HG03442 (cell line): ENCODE measurements around the gene CEP63.
"Not testable (repeated sequence)": the region's sequence is repeated elsewhere in the genome, so short reads cannot be mapped to it uniquely, and the experiment has no call there.

ENCODE experiments used
- ATAC-seq: cut with Tn5 transposase; IDR thresholded peaks from one replicate; pipeline ENCODE4 v1.9.1; 2021; ENCODE audit warnings: mild to moderate bottlenecking, moderate library complexity; ENCODE audit not compliant: unreplicated experiment

CEP63 gene

DNA sequence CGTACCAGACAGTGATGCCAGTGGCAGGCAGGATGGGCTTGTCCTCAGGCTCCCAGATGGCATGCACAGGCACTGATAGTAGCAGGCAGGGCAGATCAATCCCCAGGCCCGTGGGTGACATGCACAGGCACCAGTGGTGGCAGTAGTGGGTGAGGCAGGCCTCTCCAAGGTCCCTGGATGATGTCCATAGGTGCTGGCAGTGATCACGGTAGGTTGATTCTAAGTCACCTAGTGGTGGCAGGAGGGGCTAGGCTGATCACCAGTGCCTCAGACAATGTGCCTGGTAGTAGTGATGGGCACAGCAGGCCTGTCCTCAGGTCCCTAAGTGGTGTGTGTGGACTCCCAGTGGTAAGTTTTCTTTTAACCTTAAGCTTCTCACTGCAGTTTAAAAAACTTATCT lies 19.6 kb downstream of the CEP63 start:
- no peak for ATAC-seq

DNA sequence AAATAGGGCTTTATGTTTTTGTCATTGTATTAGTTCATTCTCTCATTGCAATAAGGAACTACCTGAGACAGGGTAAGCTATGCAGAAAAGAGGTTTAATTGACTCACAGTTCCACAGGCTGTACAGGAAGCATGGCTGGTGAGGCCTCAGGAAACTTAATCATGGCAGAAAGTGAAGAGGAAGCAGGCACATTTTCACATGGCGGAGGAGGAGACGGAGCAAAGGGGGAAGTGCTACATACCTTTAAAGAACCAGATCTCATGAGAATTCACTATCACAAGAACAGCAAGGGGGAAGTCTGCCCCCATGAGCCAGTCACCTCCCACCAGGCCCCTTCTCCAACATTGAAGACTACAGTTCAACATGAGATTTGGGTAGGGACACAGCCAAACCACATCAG lies 25.6 kb downstream of the CEP63 start:
- no peak for ATAC-seq

DNA sequence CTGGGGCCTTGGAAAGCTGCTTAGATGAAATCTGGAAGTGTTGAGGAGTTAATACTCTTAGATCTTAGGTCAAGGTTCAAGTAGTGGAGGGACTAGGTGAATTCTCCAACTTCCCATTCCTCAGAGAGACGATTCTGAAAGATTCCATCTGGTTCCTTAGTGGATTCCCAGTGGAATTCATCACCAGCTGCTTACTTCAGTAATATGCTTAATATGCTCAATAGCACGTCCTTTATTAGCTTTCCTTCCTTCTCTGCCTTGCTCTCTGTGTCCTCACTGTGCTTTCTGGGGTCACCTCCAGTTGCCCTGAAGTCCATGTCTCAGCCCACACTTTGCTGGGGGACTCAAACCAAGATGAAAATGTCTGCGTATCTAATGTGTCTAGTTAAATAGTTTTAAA lies 31.0 kb downstream of the CEP63 start:
- no peak for ATAC-seq

DNA sequence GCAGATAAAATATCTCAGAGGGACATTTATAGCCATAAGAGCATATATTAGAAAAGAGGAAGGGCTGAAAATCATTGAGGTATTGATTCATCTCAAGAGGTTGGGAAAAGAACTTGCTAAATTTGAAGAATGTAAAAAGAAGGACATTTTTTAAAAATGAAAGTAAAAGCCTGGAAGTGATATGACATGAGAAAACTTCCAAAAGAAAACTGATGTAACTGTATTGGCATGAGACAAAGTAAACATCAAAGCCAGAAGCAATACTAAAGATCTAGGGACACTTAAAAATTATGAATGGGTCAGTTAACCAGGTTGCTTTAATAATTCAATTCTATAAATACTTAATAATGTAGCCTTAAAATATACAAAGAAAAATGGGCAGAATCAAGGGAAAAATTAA lies 31.9 kb downstream of the CEP63 start:
- no peak for ATAC-seq

DNA sequence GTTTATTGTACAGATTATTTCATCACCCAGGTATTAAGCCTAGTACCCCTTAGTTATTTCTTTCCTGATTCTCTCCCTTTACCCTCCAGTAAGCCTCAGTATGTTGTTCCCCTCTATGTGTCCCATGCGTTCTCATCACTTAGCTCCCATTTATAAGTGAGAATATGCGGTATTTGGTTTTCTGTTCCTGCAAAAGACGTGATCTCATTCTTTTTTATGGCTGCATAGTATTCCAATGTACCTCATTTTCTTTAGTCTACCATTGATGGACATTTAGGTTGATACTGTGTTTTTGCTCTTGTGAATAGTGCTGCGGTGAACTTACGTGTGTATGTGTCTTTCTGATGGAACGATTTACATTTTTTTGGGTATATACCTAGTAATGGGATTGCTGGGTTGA lies 36.7 kb downstream of the CEP63 start:
- no peak for ATAC-seq

DNA sequence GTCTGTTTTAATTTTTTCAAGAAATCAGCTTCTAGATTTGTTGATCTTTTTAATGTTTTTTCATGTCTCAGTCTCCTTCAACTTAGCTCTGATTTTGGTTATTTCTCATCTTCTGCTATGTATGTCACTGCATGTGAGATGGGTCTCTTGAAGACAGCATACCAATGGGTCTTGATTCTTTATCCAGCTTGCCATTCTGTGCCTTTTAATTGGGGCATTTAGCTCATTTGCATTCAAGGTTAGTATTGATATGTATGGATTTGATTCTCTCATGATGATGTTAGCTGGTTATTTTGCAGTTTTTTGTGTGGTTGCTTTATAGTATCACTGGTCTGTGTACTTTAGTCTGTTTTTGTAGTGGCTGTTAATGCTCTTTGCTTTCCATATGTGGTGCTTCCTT lies 39.4 kb downstream of the CEP63 start:
- ATAC-seq: no peak

DNA sequence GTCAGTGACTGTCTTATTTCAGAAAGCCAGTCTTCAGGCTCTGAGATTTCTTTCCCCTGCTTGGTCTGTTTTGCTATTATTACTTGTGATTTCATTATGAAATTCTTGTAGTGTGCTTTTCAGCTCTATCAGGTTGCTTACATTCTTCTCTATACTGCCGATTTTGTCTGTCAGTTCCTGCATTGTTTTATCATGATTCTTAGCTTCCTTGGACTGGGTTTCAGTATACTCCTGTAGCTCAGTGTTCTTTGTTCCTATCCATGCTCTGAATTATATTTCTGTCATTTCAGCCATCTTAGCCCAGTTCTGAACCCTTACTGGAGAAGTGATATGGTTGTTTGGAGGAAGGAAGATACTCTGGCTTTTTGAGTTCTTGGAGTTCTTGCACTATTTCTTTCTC lies 40.5 kb downstream of the CEP63 start:
- ATAC-seq: no peak

DNA sequence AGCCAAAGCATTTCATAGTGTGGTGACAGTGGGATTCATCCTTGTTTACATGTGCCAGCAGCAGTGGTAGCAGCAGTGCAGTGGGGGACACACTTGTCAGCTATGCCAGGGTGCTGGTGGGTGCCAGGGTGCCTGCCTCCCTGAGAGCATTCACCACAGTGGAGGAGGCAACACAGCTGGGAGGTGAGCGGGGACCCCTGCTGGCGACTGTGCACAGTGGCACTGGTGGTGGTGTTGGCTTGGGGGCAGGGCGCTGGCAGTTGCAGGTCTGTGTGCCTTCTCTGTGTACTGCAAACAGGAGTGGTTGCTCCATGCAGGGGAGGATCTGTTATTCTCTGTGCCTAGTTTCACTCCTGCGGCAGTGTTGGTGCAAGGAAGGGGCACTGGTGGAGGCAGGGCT lies 41.2 kb downstream of the CEP63 start:
- ATAC-seq: no peak

DNA sequence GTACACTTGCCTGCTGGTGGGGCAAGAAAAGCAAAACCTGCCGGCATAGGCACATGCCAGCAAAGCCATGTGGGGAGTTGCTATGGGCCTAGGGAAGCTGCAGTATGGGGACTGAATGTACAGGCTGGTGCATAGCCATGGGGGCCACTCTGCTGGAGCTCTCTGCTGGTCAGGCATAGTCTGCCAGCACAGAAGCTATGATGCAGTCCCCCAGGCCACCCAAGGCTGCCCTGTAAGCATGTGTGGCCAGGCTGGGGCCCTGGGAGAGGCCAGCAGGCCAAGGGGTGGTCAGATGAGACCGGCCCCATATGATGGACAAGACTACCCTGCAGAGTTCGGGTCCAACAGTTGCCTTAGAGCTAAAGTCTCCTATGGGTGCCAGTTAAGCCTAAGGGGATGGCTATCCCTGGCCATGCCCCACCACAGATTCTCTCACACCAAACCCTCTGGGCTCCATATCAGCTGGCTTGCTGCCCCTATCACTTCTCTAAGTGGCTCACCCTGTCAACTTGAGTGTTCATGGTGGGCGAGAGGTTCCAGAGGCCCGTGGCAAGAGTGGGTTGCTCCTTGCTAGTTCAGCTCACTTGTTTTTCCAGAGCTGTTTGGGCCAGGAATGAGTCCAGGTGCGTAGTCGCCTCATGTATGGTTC lies 41.8 kb downstream of the CEP63 start:
- no peak for ATAC-seq

DNA sequence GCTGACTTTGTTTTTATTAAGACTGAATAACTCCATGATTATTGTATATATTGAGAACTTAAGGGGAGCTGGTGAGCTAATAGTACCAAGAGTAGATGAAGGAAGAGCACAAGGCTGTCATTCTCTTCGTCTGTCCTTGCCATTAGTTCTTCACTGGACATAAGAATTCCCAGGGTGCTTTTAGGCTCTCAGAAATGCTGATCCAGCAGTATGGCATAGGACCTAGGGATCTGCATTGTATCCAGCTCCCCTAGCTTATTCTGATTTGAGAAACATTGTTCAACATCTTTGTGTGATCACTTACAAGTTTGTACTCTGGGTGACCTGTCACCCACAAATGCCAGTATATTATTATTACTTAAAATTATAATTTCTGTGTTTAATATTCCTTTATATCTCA lies 47.6 kb downstream of the CEP63 start:
- no peak for ATAC-seq

DNA sequence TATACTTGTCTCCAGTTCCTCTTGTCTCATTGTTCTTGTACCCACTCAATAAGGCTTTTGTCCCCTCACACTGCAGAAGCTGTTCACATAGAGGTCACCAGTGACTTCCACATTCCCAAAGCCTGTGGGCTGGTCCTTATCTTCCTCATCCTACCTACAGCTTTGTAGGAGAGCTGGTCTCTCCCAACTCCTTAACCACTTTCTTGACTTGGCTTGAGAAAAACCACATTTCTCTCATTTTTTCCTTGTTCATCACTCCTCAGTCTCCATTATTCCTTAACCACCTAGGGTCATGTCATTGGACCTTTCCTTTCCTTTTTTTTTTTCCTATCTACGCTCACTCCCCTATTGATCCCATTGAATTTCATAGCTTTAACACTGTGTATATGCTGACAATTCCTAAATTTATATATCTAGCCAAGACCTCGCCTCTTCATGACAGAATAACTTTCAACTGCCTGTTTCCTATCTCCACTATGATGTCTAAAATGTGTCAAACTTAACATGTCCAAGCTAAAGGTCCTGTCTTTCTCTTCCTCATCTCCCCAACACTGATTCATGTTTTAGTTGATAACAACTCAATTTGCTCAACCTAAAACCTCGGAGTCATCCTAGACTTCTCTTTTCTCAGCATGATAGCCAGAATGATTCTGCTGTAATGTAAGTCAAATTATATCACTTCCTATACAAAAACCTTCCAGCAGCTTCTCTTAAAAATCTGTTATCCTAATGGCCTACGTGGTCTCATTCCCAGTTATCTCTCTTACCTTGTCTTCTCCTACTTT lies 49.5 kb downstream of the CEP63 start:
- ATAC-seq: no peak

DNA sequence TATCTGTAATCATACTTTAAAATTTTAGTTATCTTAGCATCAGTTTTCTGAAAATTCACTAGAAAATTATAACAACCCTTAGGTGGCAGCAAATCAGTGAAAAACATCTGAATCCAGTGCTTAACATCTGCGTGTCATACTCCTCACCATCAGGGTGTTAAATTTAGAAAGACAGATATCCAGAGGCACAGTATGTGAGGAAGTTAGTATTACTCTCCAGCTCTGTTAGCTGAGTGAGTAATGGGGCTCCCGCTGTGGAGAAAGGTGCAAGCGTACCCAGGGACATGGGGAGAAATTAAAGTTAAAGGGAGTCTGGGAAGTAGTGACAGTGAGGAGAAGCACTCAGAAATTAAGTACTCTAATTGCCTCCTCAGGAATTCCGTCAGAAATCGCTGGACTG lies 50.9 kb downstream of the CEP63 start:
- ATAC-seq: no peak

DNA sequence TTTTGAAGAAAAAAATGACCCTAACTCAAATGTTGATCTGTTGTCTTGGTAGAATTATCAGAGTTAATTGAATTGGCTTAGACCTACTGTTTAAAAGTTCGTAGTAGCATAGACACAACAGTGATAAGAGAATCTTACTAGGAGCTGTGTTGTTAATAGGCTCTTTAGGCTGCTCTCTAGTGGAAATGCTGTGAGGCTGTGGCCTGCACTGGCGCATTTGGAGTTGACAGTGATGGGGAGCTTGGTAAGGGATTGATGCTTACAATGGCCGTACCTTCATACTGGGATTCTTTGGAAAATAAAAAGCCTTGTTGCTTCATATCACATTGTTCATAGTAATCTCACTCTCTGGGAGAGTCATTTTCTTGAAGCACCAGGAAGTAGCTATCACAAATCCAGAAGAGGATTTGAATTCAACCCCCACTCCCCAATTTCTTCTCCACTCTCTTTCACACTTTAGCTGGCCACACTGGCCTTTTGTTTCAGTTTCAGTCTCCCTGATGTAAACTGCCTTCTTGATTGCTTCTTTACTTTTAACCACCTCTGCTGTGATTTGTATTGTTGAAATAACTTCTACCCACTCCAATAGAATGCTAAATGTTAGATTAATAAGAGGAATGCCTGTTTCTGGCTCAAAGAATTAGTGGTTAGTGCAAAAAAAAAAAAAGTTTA lies 56.6 kb downstream of the CEP63 start:
- no peak for ATAC-seq

DNA sequence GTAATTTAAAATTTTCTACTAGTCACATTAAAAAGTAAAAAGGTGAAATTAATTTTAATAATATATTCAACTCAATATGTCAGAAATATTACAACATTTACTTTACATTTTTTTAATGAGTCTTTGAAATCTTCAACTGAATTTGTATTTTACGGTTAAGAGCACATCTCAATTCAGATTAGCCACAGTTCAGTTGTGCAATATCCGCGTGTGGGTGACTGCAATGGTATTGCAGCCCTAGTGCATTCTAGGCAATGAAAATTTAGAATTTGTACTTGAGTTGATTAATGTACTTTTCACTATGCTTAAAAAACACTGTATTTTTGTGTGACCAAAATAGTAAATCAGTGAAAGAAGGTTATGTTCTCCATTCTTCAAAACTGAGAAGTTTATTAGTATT lies 57.3 kb downstream of the CEP63 start:
- ATAC-seq: no peak

DNA sequence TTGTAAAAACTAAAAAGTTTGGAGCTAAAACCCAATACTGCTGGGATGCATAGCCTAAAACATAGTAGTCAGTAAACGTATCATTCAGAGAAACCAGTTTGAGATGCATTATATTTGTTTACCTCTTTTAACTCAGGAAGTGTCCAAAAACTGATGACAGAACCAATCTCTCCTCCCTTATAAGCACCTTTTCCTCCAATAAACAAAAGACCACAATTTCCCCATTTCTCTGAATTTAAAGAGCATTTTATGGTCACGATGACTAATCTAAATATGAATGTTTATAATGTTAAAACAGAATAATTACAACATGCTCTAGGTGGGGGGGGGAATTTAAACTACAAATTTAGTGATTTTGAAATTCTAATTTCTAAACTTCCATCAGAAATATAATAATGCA lies 58.5 kb downstream of the CEP63 start:
- no peak for ATAC-seq

DNA sequence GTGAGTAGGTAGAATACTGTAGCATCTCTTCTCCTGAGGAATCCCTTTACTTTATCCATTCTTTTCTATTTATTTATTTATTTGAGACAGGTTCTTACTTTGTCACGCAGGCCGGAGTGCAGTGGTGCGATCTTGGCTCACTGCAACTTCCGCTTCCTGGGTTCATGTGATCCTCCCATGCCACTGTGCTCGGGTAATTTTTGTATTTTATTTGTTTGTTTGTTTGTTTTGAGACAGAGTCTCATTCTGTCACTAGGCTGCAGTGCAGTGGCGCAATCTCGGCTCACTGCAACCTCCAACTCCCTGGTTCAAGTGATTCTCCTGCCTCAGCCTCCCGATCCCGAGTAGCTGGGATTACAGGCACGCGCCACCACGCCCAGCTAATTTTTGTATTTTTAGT lies 58.9 kb downstream of the CEP63 start:
- ATAC-seq: not testable (repeated sequence)

DNA sequence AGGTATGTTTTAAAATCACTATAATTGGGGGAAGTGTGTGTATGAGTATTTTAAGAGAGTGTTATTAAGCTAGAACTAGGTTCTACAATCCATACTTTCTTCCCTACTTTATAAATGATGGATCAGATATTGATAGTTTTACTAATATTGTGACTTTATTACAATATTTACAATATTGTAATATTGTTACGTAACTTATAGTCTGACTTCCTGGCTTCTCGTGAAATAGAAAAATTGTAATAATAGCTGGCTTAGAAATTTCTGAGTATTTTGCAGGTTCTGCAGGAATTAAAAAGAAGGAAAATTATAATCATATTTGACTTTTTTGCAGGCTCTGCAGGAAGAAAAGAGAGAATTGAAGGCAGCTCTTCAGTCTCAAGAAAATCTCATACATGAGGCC lies 60.0 kb downstream of the CEP63 start:
- no peak for ATAC-seq

DNA sequence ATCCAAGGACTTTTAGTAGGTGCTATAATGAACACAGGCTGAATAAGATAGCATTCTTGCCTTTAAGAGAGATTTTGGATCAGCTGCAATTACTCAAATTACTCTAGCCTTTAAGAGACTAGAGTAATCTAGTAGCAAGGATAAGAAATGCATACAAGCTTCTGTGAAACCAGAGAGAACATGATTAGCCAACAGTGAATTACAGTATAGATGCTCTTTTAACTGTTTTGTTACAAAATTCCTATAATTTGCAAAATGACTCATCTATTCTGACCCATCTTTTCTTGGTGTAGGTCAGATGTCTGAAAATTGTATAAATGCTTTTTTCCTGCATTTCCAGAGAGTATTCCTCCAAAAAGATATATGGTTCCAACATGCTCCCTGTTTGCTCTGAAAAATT lies 66.9 kb downstream of the CEP63 start:
- no peak for ATAC-seq

DNA sequence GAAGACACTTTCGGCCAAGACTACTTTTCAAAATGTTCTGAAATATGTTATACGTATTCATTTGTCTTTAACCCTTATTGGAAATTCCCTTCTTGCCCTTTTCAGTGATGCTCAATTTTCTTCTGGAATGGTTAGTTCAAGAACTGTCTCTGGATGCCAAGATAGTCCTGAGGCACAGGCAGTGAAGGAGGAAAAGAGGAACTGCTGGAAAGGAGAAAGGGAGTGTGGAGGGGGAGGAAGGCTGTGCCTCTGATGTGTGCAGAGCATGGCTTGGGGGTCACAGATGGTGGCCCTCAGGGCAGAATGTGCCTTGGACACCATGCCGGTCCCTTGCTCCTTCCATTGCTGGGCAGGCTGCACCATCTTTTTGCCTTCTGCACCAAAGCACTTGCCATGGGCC lies 73.7 kb downstream of the CEP63 start:
- no peak for ATAC-seq

DNA sequence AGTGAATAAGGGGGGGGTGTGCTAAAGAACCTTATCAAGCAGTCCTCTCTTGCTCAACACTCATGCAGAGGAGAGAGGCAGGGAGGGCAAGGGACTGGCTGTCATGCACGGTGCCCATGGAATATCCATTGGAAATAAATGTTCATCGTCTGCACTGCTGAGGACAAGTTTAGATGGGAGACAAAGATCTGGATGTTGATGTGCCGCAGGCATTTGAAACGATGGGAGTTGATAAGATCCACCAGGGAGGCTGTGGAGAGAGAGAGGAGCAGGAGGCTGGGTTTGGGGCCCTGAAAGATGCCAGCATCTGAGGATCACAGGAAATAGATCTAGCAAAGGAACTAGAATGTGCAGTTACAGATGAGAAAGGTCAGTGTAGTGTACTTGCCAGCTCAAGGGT lies 76.2 kb downstream of the CEP63 start:
- ATAC-seq: no peak

DNA sequence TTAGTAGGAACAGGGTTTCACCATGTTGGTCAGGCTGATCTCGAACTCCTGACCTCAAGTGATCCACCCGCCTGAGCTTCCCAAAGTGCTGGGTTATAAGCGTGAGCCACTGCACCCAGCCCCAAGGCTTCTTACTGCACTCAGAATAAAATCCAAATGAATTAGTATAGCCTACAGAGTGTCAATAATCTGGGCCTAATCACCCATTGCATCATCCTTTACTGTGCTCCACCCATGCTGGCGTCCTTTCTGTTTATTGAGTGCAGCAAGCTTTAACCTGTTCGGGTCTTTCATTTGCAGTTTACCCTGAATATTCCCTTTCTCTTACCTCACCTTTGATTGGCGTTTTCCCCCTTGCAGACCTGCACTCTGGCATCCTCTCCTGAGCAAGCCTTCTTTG lies 77.7 kb downstream of the CEP63 start:
- no peak for ATAC-seq

DNA sequence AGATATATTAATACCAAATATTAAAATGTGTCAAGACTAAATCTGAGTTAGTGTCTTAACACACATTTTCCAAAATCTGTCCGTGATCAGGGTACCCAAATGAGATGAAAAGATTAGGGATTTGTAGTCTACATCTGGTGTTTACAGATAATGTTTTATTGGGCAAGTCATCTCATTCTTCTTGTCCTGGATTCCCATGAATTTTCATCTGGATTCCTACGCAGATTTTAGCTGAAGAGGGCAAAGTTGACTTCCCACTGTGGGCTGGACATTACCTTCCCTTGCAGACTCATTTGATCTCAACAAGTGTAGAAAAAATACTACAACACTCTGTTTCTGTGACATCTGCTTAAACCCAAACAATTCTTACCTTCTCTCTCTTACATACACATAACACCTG lies 79.1 kb downstream of the CEP63 start:
- ATAC-seq: no peak
